Endothelial cell of umbilical vein (primary cell): ENCODE results near the gene ARHGAP15. TPM values are rescaled to one million over a fixed set of nuclear protein-coding genes. Genes with fewer than 3 reads are reported as not detected.

Experiments used
- BruUV-seq: library from RNA; stranded (reverse); fragments of 400-500 nt; replicated peaks from 2 replicates; lab custom pipeline; 2021; lab: Mats Ljungman, UMichigan
- CTCF ChIA-PET: fragments of 300-600, 350-600 bp; sonication (Branson Sonifier 250); formaldehyde crosslinking; loops from one replicate; lab custom pipeline; 2021; ENCODE audit warnings: antibody characterized with exemption, inconsistent platforms; lab: Charles Lee
- POLR2A ChIA-PET: fragments of 300-600, 350-600 bp; sonication (Branson Sonifier 250); formaldehyde crosslinking; loops from one replicate; lab custom pipeline; 2021; ENCODE audit warnings: antibody characterized with exemption, inconsistent platforms; lab: Charles Lee
- DNase-seq: peaks from one replicate; pipeline ENCODE4 v3.0.0-alpha.2; 2011; ENCODE audit warnings: low read depth, low spot score
- FAIRE-seq: peaks from 2 replicates; lab custom pipeline; 2011; peaks lifted over from hg19 to GRCh38; lab: Jason Lieb, UNC
- H2AFZ ChIP-seq: 2 replicates; pipeline ENCODE4 v1.6.0; 2012; ENCODE audit warnings: low read depth, low read length, control low read depth, inconsistent platforms
- H3K27ac ChIP-seq: 2 replicates; pipeline ENCODE4 v1.5.1; 2011; ENCODE audit warnings: low read depth, mild to moderate bottlenecking, control low read depth, low read length, moderate library complexity; ENCODE audit not compliant: insufficient read depth
- H3K27me3 ChIP-seq, 2 experiments: 2 replicates each; pipeline versions ENCODE4 v1.6.0 to v1.6.1; 2011; ENCODE audit warnings: low read length in 2 of 2, mixed read lengths in 1 of 2; ENCODE audit not compliant: control insufficient read depth in 2 of 2, insufficient read depth in 2 of 2
- H3K36me3 ChIP-seq, 2 experiments: 2 replicates in 1 of 2; 3 replicates in 1 of 2; pipeline ENCODE4 v1.5.1; 2011; ENCODE audit warnings: low read length in 2 of 2, mild to moderate bottlenecking in 1 of 2, moderate library complexity in 1 of 2; ENCODE audit not compliant: control insufficient read depth in 2 of 2, insufficient read depth in 2 of 2; ENCODE audit errors: extremely low read depth in 1 of 2
- H3K4me1 ChIP-seq: 3 replicates; pipeline ENCODE4 v1.5.1; 2011; ENCODE audit warnings: mild to moderate bottlenecking, low read length; ENCODE audit not compliant: control insufficient read depth, insufficient read depth; ENCODE audit errors: extremely low read depth
- H3K4me2 ChIP-seq: 2 replicates; pipeline ENCODE4 v1.6.1; 2011; ENCODE audit warnings: low read length, control low read depth, mixed read lengths; ENCODE audit not compliant: insufficient read depth
- H3K4me3 ChIP-seq, 3 experiments: fragments of 200-600 bp in 1 of 3; sonication (generic), shearing (Covaris generic) in 1 of 3; replicated peaks in 1 of 3; 2 replicates each; pipeline ENCODE4 v1.5.1; 2011 to 2016; ENCODE audit warnings: control low read depth in 3 of 3, low read length in 3 of 3, mild to moderate bottlenecking in 2 of 3, inconsistent platforms in 1 of 3, low read depth in 1 of 3, moderate library complexity in 1 of 3; ENCODE audit not compliant: insufficient read depth in 1 of 3
- H3K79me2 ChIP-seq: 2 replicates; pipeline ENCODE4 v1.6.0; 2012; ENCODE audit warnings: low read length, inconsistent platforms; ENCODE audit not compliant: control insufficient read depth, insufficient read depth
- H3K9ac ChIP-seq: replicated peaks from 2 replicates; pipeline ENCODE3; 2011; ENCODE audit warnings: low read length, control low read depth; ENCODE audit not compliant: insufficient read depth; ENCODE audit errors: extremely low read depth
- H3K9me1 ChIP-seq: replicated peaks from 3 replicates; pipeline ENCODE4 v1.6.0; 2011; ENCODE audit warnings: mild to moderate bottlenecking, low read length; ENCODE audit not compliant: control insufficient read depth, insufficient read depth; ENCODE audit errors: extremely low read depth
- H3K9me3 ChIP-seq: replicated peaks from 2 replicates; pipeline ENCODE4 v1.5.1; 2012; ENCODE audit warnings: low read length, inconsistent platforms; ENCODE audit not compliant: control insufficient read depth, insufficient read depth
- H4K20me1 ChIP-seq: replicated peaks from 2 replicates; pipeline ENCODE3; 2011; ENCODE audit warnings: mild to moderate bottlenecking, low read length; ENCODE audit not compliant: control insufficient read depth, insufficient read depth; ENCODE audit errors: extremely low read depth
- EZH2 ChIP-seq: IDR thresholded peaks from 2 replicates; pipeline ENCODE4 v1.6.1; 2012; ENCODE audit warnings: borderline replicate concordance, low read depth, mild to moderate bottlenecking, moderate library complexity, low read length, inconsistent platforms; ENCODE audit not compliant: severe bottlenecking
- FOS ChIP-seq: IDR thresholded peaks from 2 replicates; pipeline ENCODE4 v1.6.1; 2011; ENCODE audit warnings: mild to moderate bottlenecking, low read length, moderate library complexity, borderline replicate concordance; ENCODE audit not compliant: insufficient read depth
- GATA2 ChIP-seq: IDR thresholded peaks from 2 replicates; pipeline ENCODE4 v1.7.0; 2011; ENCODE audit warnings: low read depth, mild to moderate bottlenecking, moderate library complexity, mixed read lengths, low read length; ENCODE audit not compliant: insufficient read length, insufficient read depth
- JUN ChIP-seq: IDR thresholded peaks from 2 replicates; pipeline ENCODE4 v1.6.1; 2011; ENCODE audit warnings: borderline replicate concordance, low read depth; ENCODE audit not compliant: insufficient read length, insufficient read depth
- MYC ChIP-seq: IDR thresholded peaks from one replicate; pipeline ENCODE4 v1.6.1; 2011; ENCODE audit warnings: mild to moderate bottlenecking, low read depth, low read length
- POLR2A ChIP-seq: IDR thresholded peaks from 2 replicates; pipeline ENCODE4 v1.6.1; 2012; ENCODE audit warnings: low read depth, mild to moderate bottlenecking, control low read depth, low read length
- POLR2AphosphoS5 ChIP-seq: IDR thresholded peaks from 2 replicates; pipeline ENCODE4 v1.6.1; 2012; ENCODE audit warnings: low read depth, mild to moderate bottlenecking, control low read depth, low read length, moderate library complexity; ENCODE audit not compliant: insufficient read depth
- dilution Hi-C: fragments of 300-500 bp; cut with MboI; formaldehyde crosslinking; loops from one replicate; pipeline ENCODE4 v1.15.0; 2019; ENCODE audit warnings: low sequenced_read_pairs; ENCODE audit not compliant: extremely low pct_ligation_motif_present
- intact Hi-C: fragments of 100-400 bp; cut with micrococcal nuclease; formaldehyde crosslinking; loops from one replicate; pipeline ENCODE4 v1.10.0; 2022
- polyA plus RNA-seq, 4 experiments: library from polyadenylated mRNA; depleted of rRNA in 3 of 4; stranded (reverse) in 3 of 4; unstranded in 1 of 4; fragments of >200 nt; gene quantifications; 2 replicates each; pipeline versions ENCODE4 v1.2.1 to v1.2.3, GENCODE V29; 2011 to 2012; ENCODE audit warnings: missing spikeins in 1 of 4
- total RNA-seq: library from RNA; stranded (reverse); gene quantifications from 2 replicates; pipeline ENCODE4 v1.2.3, GENCODE V29; 2021
- TF ChIP-seq, protein P1 (sequence below), 2 donors: IDR thresholded peaks; 1 replicate in 1 of 2; 2 replicates in 1 of 2; pipeline ENCODE4 v1.5.1; 2011; ENCODE audit warnings: low read length in 2 of 2, mild to moderate bottlenecking in 2 of 2, moderate library complexity in 2 of 2, control low read depth in 1 of 2, inconsistent platforms in 1 of 2, low read depth in 1 of 2; ENCODE audit not compliant: insufficient read depth in 1 of 2; ENCODE audit errors: extremely low read depth in 1 of 2
- TF ChIP-seq, protein P2 (sequence below): IDR thresholded peaks from 2 replicates; pipeline ENCODE4 v1.6.1; 2011; ENCODE audit not compliant: insufficient read depth, insufficient read length

ARHGAP15 gene
- total and polyA plus RNA-seq, 2 donors (not counting 3 experiments of a cell fraction or from before 2014, with no cell fraction given) = not detected

GRCh38 chr2:143545059-143545948 is 416.1 kb downstream of the ARHGAP15 start:
- dilution Hi-C loops = no loop called here
- Histone ChIP-seq H2AFZ (no peak overlapping the region), H3K4me3 (no peak overlapping the region), H3K79me2 (no peaks in the 10 kb centered on the region), H3K9me1 (no peaks in the 10 kb centered on the region), H3K9ac (no peak overlapping the region), H3K27ac (no peak overlapping the region), H3K36me3 (no peaks in the 10 kb centered on the region), H3K27me3 (no peaks in the 10 kb centered on the region), H4K20me1 (no peaks in the 10 kb centered on the region), H3K9me3 (no peaks in the 10 kb centered on the region), H3K4me1 (no peaks in the 10 kb centered on the region), H3K4me2 (no peak overlapping the region)
- TF ChIP-seq, protein P1, sequence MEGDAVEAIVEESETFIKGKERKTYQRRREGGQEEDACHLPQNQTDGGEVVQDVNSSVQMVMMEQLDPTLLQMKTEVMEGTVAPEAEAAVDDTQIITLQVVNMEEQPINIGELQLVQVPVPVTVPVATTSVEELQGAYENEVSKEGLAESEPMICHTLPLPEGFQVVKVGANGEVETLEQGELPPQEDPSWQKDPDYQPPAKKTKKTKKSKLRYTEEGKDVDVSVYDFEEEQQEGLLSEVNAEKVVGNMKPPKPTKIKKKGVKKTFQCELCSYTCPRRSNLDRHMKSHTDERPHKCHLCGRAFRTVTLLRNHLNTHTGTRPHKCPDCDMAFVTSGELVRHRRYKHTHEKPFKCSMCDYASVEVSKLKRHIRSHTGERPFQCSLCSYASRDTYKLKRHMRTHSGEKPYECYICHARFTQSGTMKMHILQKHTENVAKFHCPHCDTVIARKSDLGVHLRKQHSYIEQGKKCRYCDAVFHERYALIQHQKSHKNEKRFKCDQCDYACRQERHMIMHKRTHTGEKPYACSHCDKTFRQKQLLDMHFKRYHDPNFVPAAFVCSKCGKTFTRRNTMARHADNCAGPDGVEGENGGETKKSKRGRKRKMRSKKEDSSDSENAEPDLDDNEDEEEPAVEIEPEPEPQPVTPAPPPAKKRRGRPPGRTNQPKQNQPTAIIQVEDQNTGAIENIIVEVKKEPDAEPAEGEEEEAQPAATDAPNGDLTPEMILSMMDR (IDR thresholded peaks at IDR 0.05; ENCODE audit: extremely low read depth in 1 of 2, insufficient read depth in 1 of 2, low read depth in 1 of 2, low read length in 2 of 2) = no peak
- TF ChIP-seq, protein P2, sequence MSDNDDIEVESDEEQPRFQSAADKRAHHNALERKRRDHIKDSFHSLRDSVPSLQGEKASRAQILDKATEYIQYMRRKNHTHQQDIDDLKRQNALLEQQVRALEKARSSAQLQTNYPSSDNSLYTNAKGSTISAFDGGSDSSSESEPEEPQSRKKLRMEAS = no peak
- TF ChIP-seq JUN (no peak), FOS (no peak), GATA2 (no peak), MYC (no peak), POLR2A (no peak), EZH2 (no peak), POLR2AphosphoS5 (no peak)
- FAIRE-seq (no peak), DNase-seq (no peak)
- no TSS peak for BruUV-seq
- ChIA-PET CTCF (interaction anchor here (0.8 to 1.0 kb wide), 2 partner anchors 15 to 21 kb away, joined by 3 read pairs; no protein-coding TSS in a partner anchor), POLR2A (no interaction called here)
- intact Hi-C loops = no loop called here
